ENCODE measurements around the gene NALCN. TPM values are rescaled to one million over a fixed set of nuclear protein-coding genes. Genes with fewer than 3 reads are reported as not detected.

NALCN gene
- polyA plus RNA-seq, 3 donors = not detected

- no peaks in the 10 kb centered on the region for H3K27me3 Mint-ChIP-seq (ENCODE audit: low read depth in 3 of 3)
- no peaks in the 10 kb centered on the region for H3K4me1 ChIP-seq (ENCODE audit: control insufficient read depth in 1 of 2, insufficient read depth in 2 of 2, low read length in 2 of 2)
- H4K20me1 ChIP-seq (ENCODE audit: insufficient read depth, low read length) = no peaks in the 10 kb centered on the region
- peaks cover 17 to 19% of the 10 kb centered on the region in 2 donors for H3K9me3 ChIP-seq (replicated peaks in 1 of 2; ENCODE audit: control insufficient read depth in 1 of 2, insufficient read depth in 1 of 2, low read length in 2 of 2)
- H3K4me2 ChIP-seq (replicated peaks; ENCODE audit: extremely low read depth, low read length, poor library complexity, severe bottlenecking) = no peak overlapping the region
- no peak overlapping the region for H3K27ac Mint-ChIP-seq
- DNase-seq = no peak
- H2AFZ ChIP-seq (ENCODE audit: insufficient read depth, low read depth, low read length, poor library complexity, severe bottlenecking) = no peak overlapping the region
- peaks cover 2 to 13% (median 6%) of the 10 kb centered on the region in 7 donors for H3K9me3 Mint-ChIP-seq
- no peak overlapping the region for H3K4me3 Mint-ChIP-seq
- H3K27ac ChIP-seq (ENCODE audit: low read depth in 1 of 2, low read length in 2 of 2) = no peak overlapping the region
- no peak overlapping the region for H3K4me3 ChIP-seq (replicated peaks in 1 of 3; ENCODE audit: low read depth in 2 of 3, low read length in 3 of 3)
- no peaks in the 10 kb centered on the region for H3K27me3 ChIP-seq (ENCODE audit: control insufficient read depth in 2 of 2, insufficient read depth in 2 of 2, low read length in 2 of 2)
- H3K79me2 ChIP-seq (ENCODE audit: insufficient read depth, low read length) = no peaks in the 10 kb centered on the region
- no peak overlapping the region for H3K9ac ChIP-seq (ENCODE audit: insufficient read depth, low read length, poor library complexity, severe bottlenecking)
- no peak for TF ChIP-seq CTCF (IDR thresholded peaks at IDR 0.05)
- no peaks in the 10 kb centered on the region for H3K36me3 ChIP-seq (replicated peaks in 1 of 2; ENCODE audit: control insufficient read depth in 1 of 2, insufficient read depth in 2 of 2, low read length in 2 of 2)
- no peaks in the 10 kb centered on the region for H3K4me1 Mint-ChIP-seq
- no peaks in the 10 kb centered on the region for H3K36me3 Mint-ChIP-seq
- intact Hi-C loops (cut with micrococcal nuclease) = no loop called here
Observed at GRCh38 chr13:101309014-101309619, 107.2 kb downstream of the NALCN start.

- Mint-ChIP-seq H3K27ac (no peak overlapping the region), H3K4me3 (no peak overlapping the region)
- TF ChIP-seq CTCF (IDR thresholded peaks at IDR 0.05) = no peak
Observed at GRCh38 chr13:101308247-101309013, 107.9 kb downstream of the NALCN start.

More at GRCh38 chr13:101308247-101309013, 107.9 kb downstream of the NALCN start:
- peaks cover 2 to 13% (median 6%) of the 10 kb centered on the region in 7 donors for H3K9me3 Mint-ChIP-seq
- WGBS (ENCODE audit: insufficient coverage) = 100% methylated on average over 1 of the region's 4 CpGs
- H3K36me3 ChIP-seq (replicated peaks in 1 of 2; ENCODE audit: control insufficient read depth in 1 of 2, insufficient read depth in 2 of 2, low read length in 2 of 2) = no peaks in the 10 kb centered on the region
- H3K4me1 Mint-ChIP-seq = no peaks in the 10 kb centered on the region
- H3K9ac ChIP-seq (ENCODE audit: insufficient read depth, low read length, poor library complexity, severe bottlenecking) = no peak overlapping the region
- H3K79me2 ChIP-seq (ENCODE audit: insufficient read depth, low read length) = no peaks in the 10 kb centered on the region
- H2AFZ ChIP-seq (ENCODE audit: insufficient read depth, low read depth, low read length, poor library complexity, severe bottlenecking) = no peak overlapping the region
- no peaks in the 10 kb centered on the region for H3K4me1 ChIP-seq (ENCODE audit: control insufficient read depth in 1 of 2, insufficient read depth in 2 of 2, low read length in 2 of 2)
- peaks cover 17 to 19% of the 10 kb centered on the region in 2 donors for H3K9me3 ChIP-seq (replicated peaks in 1 of 2; ENCODE audit: control insufficient read depth in 1 of 2, insufficient read depth in 1 of 2, low read length in 2 of 2)
- H3K27me3 ChIP-seq (ENCODE audit: control insufficient read depth in 2 of 2, insufficient read depth in 2 of 2, low read length in 2 of 2) = no peaks in the 10 kb centered on the region
- intact Hi-C loops (cut with micrococcal nuclease) = no loop called here
- H3K27ac ChIP-seq (ENCODE audit: low read depth in 1 of 2, low read length in 2 of 2) = no peak overlapping the region
- H3K36me3 Mint-ChIP-seq = no peaks in the 10 kb centered on the region
- H4K20me1 ChIP-seq (ENCODE audit: insufficient read depth, low read length) = no peaks in the 10 kb centered on the region
- no peak overlapping the region for H3K4me3 ChIP-seq (replicated peaks in 1 of 3; ENCODE audit: low read depth in 2 of 3, low read length in 3 of 3)
- DNase-seq = no peak
- no peaks in the 10 kb centered on the region for H3K27me3 Mint-ChIP-seq (ENCODE audit: low read depth in 3 of 3)
- no peak overlapping the region for H3K4me2 ChIP-seq (replicated peaks; ENCODE audit: extremely low read depth, low read length, poor library complexity, severe bottlenecking)

All from CD14-positive monocyte (primary cell).